Colonic mucosa (tissue), 4 donors: Measurements from ENCODE around the gene RETREG1. TPM values are rescaled to one million over a fixed set of nuclear protein-coding genes. Genes with fewer than 3 reads are reported as not detected.

ENCODE experiments used
- DNase-seq: peaks from one replicate; pipeline ENCODE4 v3.0.0-alpha.2; 2020
- H3K27ac ChIP-seq: fragments of 200-600 bp; one replicate; pipeline ENCODE4 v1.8.0; 2021
- H3K27me3 ChIP-seq: fragments of 200-600 bp; one replicate; pipeline ENCODE4 v1.8.0; 2021
- H3K36me3 ChIP-seq: fragments of 200-600 bp; one replicate; pipeline ENCODE4 v1.8.0; 2021
- H3K4me1 ChIP-seq: fragments of 200-600 bp; one replicate; pipeline ENCODE4 v1.8.0; 2021; ENCODE audit warnings: mild to moderate bottlenecking
- H3K4me3 ChIP-seq: fragments of 200-600 bp; one replicate; pipeline ENCODE4 v1.8.0; 2021
- H3K9ac ChIP-seq, 2 donors: one replicate each; pipeline ENCODE4 v1.7.0; 2013; ENCODE audit warnings: control low read depth in 2 of 2, low read depth in 2 of 2, low read length in 2 of 2
- H3K9me3 ChIP-seq: fragments of 200-600 bp; one replicate; pipeline ENCODE4 v1.8.0; 2021
- CTCF ChIP-seq: fragments of 200-600 bp; IDR thresholded peaks from one replicate; pipeline ENCODE4 v1.8.0; 2022; ENCODE audit warnings: antibody characterized with exemption, mild to moderate bottlenecking
- intact Hi-C: fragments of 100-400 bp; cut with DNase I; formaldehyde crosslinking; loops from one replicate; pipeline ENCODE4 v1.14.1; 2022
- total RNA-seq, 2 donors: library from RNA; stranded (reverse); fragmentation: NEBNext Ultra II Directional in 1 of 2; extraction: Animal tissue kit (Norgen Biotek cat#: 25700) in 1 of 2; gene quantifications; one replicate each; pipeline ENCODE4 v1.2.1, GENCODE V29; 2021
- donor health status: healthy.
- donor health status: DM: no; HTN: no; CAD: no.
- donor health status: DM: no; HTN: no; CAD: no.

Gene RETREG1
- total RNA-seq, 2 donors from 2014 or later: 49.9 to 56.8 TPM

- TF ChIP-seq CTCF: no peak
- no peak overlapping the region for H3K9ac ChIP-seq
- H3K36me3 ChIP-seq: no peaks in the 10 kb centered on the region
- no peak overlapping the region for H3K4me3 ChIP-seq
- H3K27ac ChIP-seq: no peak overlapping the region
- DNase-seq: no peak
- no peaks in the 10 kb centered on the region for H3K9me3 ChIP-seq
- no peaks in the 10 kb centered on the region for H3K27me3 ChIP-seq
- no peaks in the 10 kb centered on the region for H3K4me1 ChIP-seq
- intact Hi-C loops: no loop called here
Observed at GRCh38 chr5:16595881-16596580, 20.8 kb downstream of the RETREG1 start.

- intact Hi-C loops: no loop called here
- H3K9ac ChIP-seq: no peak overlapping the region
- no peak overlapping the region for H3K4me3 ChIP-seq
- H3K9me3 ChIP-seq: no peaks in the 10 kb centered on the region
- H3K27ac ChIP-seq: no peak overlapping the region
- DNase-seq: no peak
- TF ChIP-seq CTCF: no peak
- no peaks in the 10 kb centered on the region for H3K27me3 ChIP-seq
- H3K36me3 ChIP-seq: no peaks in the 10 kb centered on the region
- no peaks in the 10 kb centered on the region for H3K4me1 ChIP-seq
Observed at GRCh38 chr5:16593628-16594027, 23.2 kb downstream of the RETREG1 start.

- Histone ChIP-seq H3K27ac (no peak overlapping the region), H3K9ac (no peak overlapping the region), H3K27me3 (no peaks in the 10 kb centered on the region), H3K36me3 (no peaks in the 10 kb centered on the region), H3K9me3 (no peaks in the 10 kb centered on the region), H3K4me1 (no peaks in the 10 kb centered on the region), H3K4me3 (no peak overlapping the region)
- no peak for DNase-seq
- no peak for TF ChIP-seq CTCF
- intact Hi-C loops: no loop called here
Observed at GRCh38 chr5:16593013-16593412, 23.8 kb downstream of the RETREG1 start.

- Histone ChIP-seq H3K4me3 (no peak overlapping the region), H3K4me1 (no peaks in the 10 kb centered on the region), H3K27me3 (no peaks in the 10 kb centered on the region), H3K9ac (no peak overlapping the region), H3K27ac (no peak overlapping the region), H3K36me3 (no peaks in the 10 kb centered on the region), H3K9me3 (no peaks in the 10 kb centered on the region)
- no peak for TF ChIP-seq CTCF
- intact Hi-C loops: no loop called here
- no peak for DNase-seq
Observed at GRCh38 chr5:16592255-16592654, 24.5 kb downstream of the RETREG1 start.

GRCh38 chr5:16590685-16591084, 26.1 kb downstream of the RETREG1 start:
- Histone ChIP-seq H3K27me3 (no peaks in the 10 kb centered on the region), H3K4me3 (no peak overlapping the region), H3K4me1 (no peaks in the 10 kb centered on the region), H3K9me3 (no peaks in the 10 kb centered on the region), H3K36me3 (no peaks in the 10 kb centered on the region), H3K9ac (no peak overlapping the region), H3K27ac (no peak overlapping the region)
- intact Hi-C loops: no loop called here
- no peak for TF ChIP-seq CTCF
- no peak for DNase-seq
